Activated CD4-positive, alpha-beta T cell treated with anti-CD3 and anti-CD28 coated beads for 36 hours (primary cell): ENCODE results near the gene SLC49A3. TPM values are rescaled to one million over a fixed set of nuclear protein-coding genes. Genes with fewer than 3 reads are reported as not detected.
"Not testable (repeated sequence)": the region's sequence is repeated elsewhere in the genome, so short reads cannot be mapped to it uniquely, and the experiment has no call there.

ENCODE experiments used
- ATAC-seq: fragments of 200-7000 bp; cut with Tn5 transposase; one replicate; pipeline ENCODE4 v1.10.0; 2021; ENCODE audit warnings: mild to moderate bottlenecking, moderate library complexity
- CTCF ChIA-PET: fragments of 350-600 bp; sonication (Branson Sonifier 250); formaldehyde crosslinking; loops from one replicate; lab custom pipeline; 2021; ENCODE audit warnings: antibody characterized with exemption; lab: Charles Lee
- POLR2A ChIA-PET: fragments of 350-600 bp; sonication (Branson Sonifier 250); formaldehyde crosslinking; loops from one replicate; lab custom pipeline; 2021; ENCODE audit warnings: antibody characterized with exemption, inconsistent platforms; lab: Charles Lee
- DNase-seq: peaks from one replicate; pipeline ENCODE4 v3.0.0-alpha.2; 2020
- H3K27ac Mint-ChIP-seq: one replicate; pipeline ENCODE4 v1.8.0; 2021; ENCODE audit warnings: mixed read lengths
- H3K27me3 Mint-ChIP-seq: one replicate; pipeline ENCODE4 v1.8.0; 2021; ENCODE audit warnings: mixed read lengths
- H3K36me3 Mint-ChIP-seq: one replicate; pipeline ENCODE4 v1.8.0; 2021; ENCODE audit warnings: low read depth, mixed read lengths
- H3K4me1 Mint-ChIP-seq: one replicate; pipeline ENCODE4 v1.8.0; 2021; ENCODE audit warnings: mixed read lengths
- H3K4me3 Mint-ChIP-seq: one replicate; pipeline ENCODE4 v1.8.0; 2021; ENCODE audit warnings: mild to moderate bottlenecking, moderate library complexity, mixed read lengths
- H3K9me3 Mint-ChIP-seq: one replicate; pipeline ENCODE4 v1.8.0; 2021; ENCODE audit warnings: low read depth, mixed read lengths
- intact Hi-C, 2 experiments: fragments of 100-400 bp; cut with DNase I in 1 of 2; cut with micrococcal nuclease in 1 of 2; formaldehyde crosslinking; loops; one replicate each; pipeline versions ENCODE4 v1.14.2 to v1.15.1; 2022 to 2024; cut with DNase I, micrococcal nuclease
- total RNA-seq, 2 experiments: library from RNA; stranded (reverse); gene quantifications; one replicate each; pipeline ENCODE4 v1.2.3, GENCODE V29; 2021

The SLC49A3 gene
- total RNA-seq, 2 experiments from 2014 or later = 0.09 to 0.39 TPM

GRCh38 chr4:642366-642765 is 46.6 kb downstream of the SLC49A3 start:
- ATAC-seq, H3K27ac Mint-ChIP-seq, intact Hi-C loops, H3K36me3 Mint-ChIP-seq, H3K9me3 Mint-ChIP-seq, H3K4me3 Mint-ChIP-seq, DNase-seq, CTCF ChIA-PET, H3K4me1 Mint-ChIP-seq, POLR2A ChIA-PET: not testable (repeated sequence)
- H3K27me3 Mint-ChIP-seq = peaks cover 14% of the 10 kb centered on the region

GRCh38 chr4:637536-638280 is 51.2 kb downstream of the SLC49A3 start:
- POLR2A ChIA-PET = no interaction called here
- no peak overlapping the region for H3K27ac Mint-ChIP-seq
- H3K36me3 Mint-ChIP-seq = no peaks in the 10 kb centered on the region
- H3K4me1 Mint-ChIP-seq = no peaks in the 10 kb centered on the region
- H3K4me3 Mint-ChIP-seq = no peak overlapping the region
- peaks cover 3% of the 10 kb centered on the region for H3K9me3 Mint-ChIP-seq
- intact Hi-C loops = no loop called here
- DNase-seq (no peak), ATAC-seq (no peak)
- CTCF ChIA-PET = no interaction called here
- peaks cover 15% of the 10 kb centered on the region for H3K27me3 Mint-ChIP-seq

DNA sequence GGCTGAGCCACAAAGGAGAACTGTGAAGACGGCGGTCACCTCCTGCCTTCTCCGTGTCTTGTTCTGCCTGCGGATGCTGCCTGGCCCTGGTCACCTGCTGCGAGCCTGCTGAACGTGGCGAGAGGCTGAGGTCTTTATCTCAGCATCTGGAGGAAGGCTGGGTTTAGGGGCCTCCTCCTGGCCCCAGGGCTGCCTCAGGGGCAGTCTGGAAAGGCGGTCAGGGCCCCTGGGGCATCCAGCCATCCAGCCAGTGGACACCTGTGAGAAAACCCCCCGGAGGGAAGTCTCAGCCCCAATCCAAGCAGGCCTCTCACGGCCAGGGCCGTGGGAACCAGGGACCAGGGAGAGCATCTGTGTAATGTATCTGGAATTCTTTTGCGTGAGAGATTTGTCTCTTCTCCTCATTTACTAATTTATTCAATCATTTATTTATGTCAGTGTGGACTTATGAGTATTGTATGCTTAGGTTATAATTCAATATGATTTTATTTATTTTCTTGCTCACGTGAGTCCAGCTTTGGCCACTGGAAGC is 52.3 kb downstream of the SLC49A3 start:
- H3K9me3 Mint-ChIP-seq = peaks cover 5% of the 10 kb centered on the region
- no peak for DNase-seq
- ChIA-PET POLR2A (no interaction called here), CTCF (interaction anchor here (0.7 kb wide), 1 partner anchor 325 kb away, joined by 6 read pairs; no protein-coding TSS in a partner anchor)
- H3K4me1 Mint-ChIP-seq = no peaks in the 10 kb centered on the region
- ATAC-seq = no peak
- H3K27me3 Mint-ChIP-seq = peaks cover 15% of the 10 kb centered on the region
- no peak overlapping the region for H3K27ac Mint-ChIP-seq
- intact Hi-C loops = no loop called here
- no peak overlapping the region for H3K4me3 Mint-ChIP-seq
- H3K36me3 Mint-ChIP-seq = no peaks in the 10 kb centered on the region

GRCh38 chr4:635851-636627 is 52.9 kb downstream of the SLC49A3 start:
- Mint-ChIP-seq H3K27ac (no peak overlapping the region), H3K9me3 (peaks cover 8% of the 10 kb centered on the region), H3K36me3 (no peaks in the 10 kb centered on the region), H3K4me1 (no peaks in the 10 kb centered on the region), H3K4me3 (no peak overlapping the region), H3K27me3 (peaks cover 12% of the 10 kb centered on the region)
- DNase-seq (no peak), ATAC-seq (no peak)
- ChIA-PET CTCF (interaction anchor here (0.9 kb wide), 1 partner anchor 9 kb away, joined by 3 read pairs; no protein-coding TSS in a partner anchor), POLR2A (no interaction called here)
- intact Hi-C loops = no loop called here

- H3K27ac Mint-ChIP-seq, H3K4me1 Mint-ChIP-seq, intact Hi-C loops, DNase-seq, H3K27me3 Mint-ChIP-seq, H3K9me3 Mint-ChIP-seq, POLR2A ChIA-PET, ATAC-seq, H3K36me3 Mint-ChIP-seq, H3K4me3 Mint-ChIP-seq: not testable (repeated sequence)
- CTCF ChIA-PET = interaction anchor here (0.9 kb wide), 1 partner anchor 10 kb away, joined by 3 read pairs; no protein-coding TSS in a partner anchor
Observed at GRCh38 chr4:635066-635835, 53.7 kb downstream of the SLC49A3 start.

- peaks cover 8% of the 10 kb centered on the region for H3K9me3 Mint-ChIP-seq
- ATAC-seq (no peak), DNase-seq (no peak)
- CTCF ChIA-PET = no interaction called here
- POLR2A ChIA-PET = no interaction called here
- no peak overlapping the region for H3K4me3 Mint-ChIP-seq
- no peaks in the 10 kb centered on the region for H3K36me3 Mint-ChIP-seq
- H3K27me3 Mint-ChIP-seq = peaks cover 9% of the 10 kb centered on the region
- H3K27ac Mint-ChIP-seq = no peak overlapping the region
- H3K4me1 Mint-ChIP-seq = no peaks in the 10 kb centered on the region
- intact Hi-C loops = no loop called here
Observed at GRCh38 chr4:634599-634985, 54.4 kb downstream of the SLC49A3 start.

DNA sequence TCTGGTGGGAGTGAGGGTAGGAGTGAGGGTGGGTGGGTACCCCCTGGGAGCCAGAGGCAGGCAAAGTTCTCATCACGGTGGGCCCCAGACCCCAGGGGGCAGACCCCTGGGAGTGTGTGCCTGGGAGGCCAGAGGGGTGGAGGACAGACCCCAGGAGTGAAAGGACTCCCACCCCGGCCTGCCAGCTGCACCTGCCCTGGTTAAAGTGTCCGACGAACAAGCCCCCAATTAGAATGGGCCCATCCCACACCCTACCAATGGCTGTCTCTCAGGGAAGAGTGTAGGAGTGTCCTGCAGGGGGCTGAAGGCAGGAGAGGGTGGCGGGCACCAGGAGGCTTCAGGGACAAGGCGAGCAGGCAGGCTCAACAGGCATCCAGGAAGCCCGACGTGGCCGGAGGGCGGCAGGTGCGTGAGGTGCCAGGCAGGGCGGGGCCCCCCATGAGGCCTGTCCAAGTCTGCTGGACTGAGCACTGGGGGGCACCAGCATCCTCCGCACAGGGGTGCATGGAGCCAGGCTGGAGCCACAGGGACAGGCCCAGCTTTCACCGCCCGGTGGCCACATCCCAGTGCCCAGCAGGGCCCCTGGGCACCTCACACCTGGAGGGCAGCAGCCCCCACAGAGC is 54.9 kb downstream of the SLC49A3 start:
- DNase-seq (no peak), ATAC-seq (no peak)
- CTCF ChIA-PET = no interaction called here
- Mint-ChIP-seq H3K4me1 (no peaks in the 10 kb centered on the region), H3K27ac (no peak overlapping the region), H3K27me3 (peaks cover 9% of the 10 kb centered on the region), H3K9me3 (peaks cover 8% of the 10 kb centered on the region), H3K4me3 (no peak overlapping the region), H3K36me3 (no peaks in the 10 kb centered on the region)
- POLR2A ChIA-PET = no interaction called here
- intact Hi-C loops = no loop called here

DNA sequence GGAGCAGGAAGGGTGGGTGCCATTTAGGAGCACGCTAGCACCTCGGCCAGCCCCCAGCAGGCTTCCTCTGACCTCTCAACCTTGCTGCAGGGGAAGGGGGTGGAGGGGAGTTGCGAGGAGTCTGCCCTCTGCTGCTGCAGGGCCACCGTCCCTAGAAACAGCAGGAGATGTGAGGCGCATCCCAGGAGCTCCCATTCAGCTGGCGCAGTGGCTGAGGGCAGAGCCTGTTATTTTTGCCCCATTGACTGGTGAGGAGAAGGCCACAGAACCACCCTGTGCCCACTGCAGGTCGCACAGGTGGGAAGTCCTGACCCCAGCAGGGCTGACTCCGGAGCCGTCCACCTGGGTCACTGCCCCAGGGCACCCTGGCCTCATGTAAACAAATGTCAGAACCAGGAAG is 55.5 kb downstream of the SLC49A3 start:
- Mint-ChIP-seq H3K36me3 (no peaks in the 10 kb centered on the region), H3K4me1 (no peaks in the 10 kb centered on the region), H3K4me3 (no peak overlapping the region), H3K27me3 (peaks cover 9% of the 10 kb centered on the region), H3K27ac (no peak overlapping the region), H3K9me3 (peaks cover 8% of the 10 kb centered on the region)
- intact Hi-C loops = no loop called here
- DNase-seq (no peak), ATAC-seq (no peak)
- CTCF ChIA-PET = no interaction called here
- POLR2A ChIA-PET = no interaction called here

- intact Hi-C loops = no loop called here
- Mint-ChIP-seq H3K27me3 (peaks cover 7% of the 10 kb centered on the region), H3K9me3 (peaks cover 8% of the 10 kb centered on the region), H3K36me3 (no peaks in the 10 kb centered on the region), H3K4me3 (no peak overlapping the region), H3K4me1 (no peaks in the 10 kb centered on the region), H3K27ac (no peak overlapping the region)
- POLR2A ChIA-PET = no interaction called here
- ATAC-seq = no peak
- CTCF ChIA-PET = no interaction called here
- no peak for DNase-seq
Observed at GRCh38 chr4:632926-633325, 56.0 kb downstream of the SLC49A3 start.

DNA sequence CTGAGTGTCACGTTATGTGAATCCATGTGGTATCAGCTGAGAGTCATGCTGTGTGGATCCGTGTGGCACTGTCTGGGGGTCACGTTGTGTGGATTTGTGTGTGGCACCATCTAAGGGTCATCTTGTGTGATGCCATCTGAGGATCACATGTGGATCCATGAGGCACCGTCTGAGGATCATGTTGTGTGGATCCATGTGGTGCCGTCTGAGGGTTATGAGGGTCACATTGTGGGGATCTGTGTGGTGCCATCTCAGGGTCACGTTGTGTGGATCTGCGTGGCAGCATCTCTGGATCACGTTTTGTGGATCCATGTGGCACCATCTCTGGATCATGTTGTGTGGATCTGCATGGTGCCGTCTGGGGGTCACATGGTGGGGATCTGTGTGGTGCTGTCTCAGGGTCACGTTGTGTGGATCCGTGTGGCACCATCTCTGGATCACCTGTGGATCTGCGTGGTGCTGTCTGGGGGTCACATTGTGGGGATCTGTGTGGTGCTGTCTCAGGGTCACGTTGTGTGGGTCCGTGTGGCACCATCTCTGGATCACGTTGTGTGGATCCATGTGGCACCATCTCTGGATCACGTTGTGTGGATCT is 56.7 kb downstream of the SLC49A3 start:
- Mint-ChIP-seq H3K27ac (no peak overlapping the region), H3K4me1 (no peaks in the 10 kb centered on the region), H3K36me3 (no peaks in the 10 kb centered on the region), H3K9me3 (peaks cover 8% of the 10 kb centered on the region), H3K4me3 (no peak overlapping the region), H3K27me3 (peaks cover 4% of the 10 kb centered on the region)
- DNase-seq (no peak), ATAC-seq (no peak)
- intact Hi-C loops = no loop called here
- CTCF ChIA-PET = no interaction called here
- POLR2A ChIA-PET = no interaction called here
